PFSK-1 (cell line): ENCODE measurements around the gene CCDC194.

Source experiments
- SIN3A ChIP-seq: IDR thresholded peaks from 2 replicates; pipeline ENCODE4 v1.6.1; 2012; ENCODE audit warnings: mild to moderate bottlenecking, low read length, moderate library complexity, borderline replicate concordance; ENCODE audit not compliant: insufficient read depth
- TAF1 ChIP-seq: IDR thresholded peaks from 2 replicates; pipeline ENCODE4 v1.6.1; 2012; ENCODE audit warnings: low read length, control low read depth, borderline replicate concordance; ENCODE audit not compliant: insufficient read depth
- TF ChIP-seq, protein P1 (sequence below), 2 experiments: IDR thresholded peaks; 2 replicates each; pipeline versions ENCODE4 v1.6.1 to v1.8.0; 2011 to 2012; ENCODE audit warnings: low read depth in 2 of 2, low read length in 2 of 2, control low read depth in 1 of 2, inconsistent platforms in 1 of 2, mild to moderate bottlenecking in 1 of 2, moderate library complexity in 1 of 2; ENCODE audit not compliant: insufficient read depth in 1 of 2

- TF ChIP-seq, protein P1, sequence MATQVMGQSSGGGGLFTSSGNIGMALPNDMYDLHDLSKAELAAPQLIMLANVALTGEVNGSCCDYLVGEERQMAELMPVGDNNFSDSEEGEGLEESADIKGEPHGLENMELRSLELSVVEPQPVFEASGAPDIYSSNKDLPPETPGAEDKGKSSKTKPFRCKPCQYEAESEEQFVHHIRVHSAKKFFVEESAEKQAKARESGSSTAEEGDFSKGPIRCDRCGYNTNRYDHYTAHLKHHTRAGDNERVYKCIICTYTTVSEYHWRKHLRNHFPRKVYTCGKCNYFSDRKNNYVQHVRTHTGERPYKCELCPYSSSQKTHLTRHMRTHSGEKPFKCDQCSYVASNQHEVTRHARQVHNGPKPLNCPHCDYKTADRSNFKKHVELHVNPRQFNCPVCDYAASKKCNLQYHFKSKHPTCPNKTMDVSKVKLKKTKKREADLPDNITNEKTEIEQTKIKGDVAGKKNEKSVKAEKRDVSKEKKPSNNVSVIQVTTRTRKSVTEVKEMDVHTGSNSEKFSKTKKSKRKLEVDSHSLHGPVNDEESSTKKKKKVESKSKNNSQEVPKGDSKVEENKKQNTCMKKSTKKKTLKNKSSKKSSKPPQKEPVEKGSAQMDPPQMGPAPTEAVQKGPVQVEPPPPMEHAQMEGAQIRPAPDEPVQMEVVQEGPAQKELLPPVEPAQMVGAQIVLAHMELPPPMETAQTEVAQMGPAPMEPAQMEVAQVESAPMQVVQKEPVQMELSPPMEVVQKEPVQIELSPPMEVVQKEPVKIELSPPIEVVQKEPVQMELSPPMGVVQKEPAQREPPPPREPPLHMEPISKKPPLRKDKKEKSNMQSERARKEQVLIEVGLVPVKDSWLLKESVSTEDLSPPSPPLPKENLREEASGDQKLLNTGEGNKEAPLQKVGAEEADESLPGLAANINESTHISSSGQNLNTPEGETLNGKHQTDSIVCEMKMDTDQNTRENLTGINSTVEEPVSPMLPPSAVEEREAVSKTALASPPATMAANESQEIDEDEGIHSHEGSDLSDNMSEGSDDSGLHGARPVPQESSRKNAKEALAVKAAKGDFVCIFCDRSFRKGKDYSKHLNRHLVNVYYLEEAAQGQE (IDR thresholded peaks at IDR 0.05; ENCODE audit: insufficient read depth in 1 of 2, low read depth in 2 of 2, low read length in 2 of 2), result no peak
- TF ChIP-seq SIN3A (no peak), TAF1 (no peak)
Observed at GRCh38 chr19:17351815-17352435, 42.1 kb downstream of the CCDC194 start.
